ENCODE measurements around the gene C2CD3. TPM values are rescaled to one million over a fixed set of nuclear protein-coding genes. Genes with fewer than 3 reads are reported as not detected.

Gene C2CD3
- total and polyA plus RNA-seq, 10 of the 15 experiments (the other 5 are each of a cell fraction or from before 2014, with no cell fraction given), result 2.3 to 24.0 (median 16.3) TPM

- no peak for TF ChIP-seq KAT2A (conservative IDR thresholded peaks at IDR 0.05; ENCODE audit: control insufficient read depth, low read depth, low read length)
- peak; percentile 85 for TF ChIP-seq NFYB (IDR thresholded peaks at IDR 0.05; ENCODE audit: insufficient read depth, low read depth, low read length)
- TF ChIP-seq, protein P1, sequence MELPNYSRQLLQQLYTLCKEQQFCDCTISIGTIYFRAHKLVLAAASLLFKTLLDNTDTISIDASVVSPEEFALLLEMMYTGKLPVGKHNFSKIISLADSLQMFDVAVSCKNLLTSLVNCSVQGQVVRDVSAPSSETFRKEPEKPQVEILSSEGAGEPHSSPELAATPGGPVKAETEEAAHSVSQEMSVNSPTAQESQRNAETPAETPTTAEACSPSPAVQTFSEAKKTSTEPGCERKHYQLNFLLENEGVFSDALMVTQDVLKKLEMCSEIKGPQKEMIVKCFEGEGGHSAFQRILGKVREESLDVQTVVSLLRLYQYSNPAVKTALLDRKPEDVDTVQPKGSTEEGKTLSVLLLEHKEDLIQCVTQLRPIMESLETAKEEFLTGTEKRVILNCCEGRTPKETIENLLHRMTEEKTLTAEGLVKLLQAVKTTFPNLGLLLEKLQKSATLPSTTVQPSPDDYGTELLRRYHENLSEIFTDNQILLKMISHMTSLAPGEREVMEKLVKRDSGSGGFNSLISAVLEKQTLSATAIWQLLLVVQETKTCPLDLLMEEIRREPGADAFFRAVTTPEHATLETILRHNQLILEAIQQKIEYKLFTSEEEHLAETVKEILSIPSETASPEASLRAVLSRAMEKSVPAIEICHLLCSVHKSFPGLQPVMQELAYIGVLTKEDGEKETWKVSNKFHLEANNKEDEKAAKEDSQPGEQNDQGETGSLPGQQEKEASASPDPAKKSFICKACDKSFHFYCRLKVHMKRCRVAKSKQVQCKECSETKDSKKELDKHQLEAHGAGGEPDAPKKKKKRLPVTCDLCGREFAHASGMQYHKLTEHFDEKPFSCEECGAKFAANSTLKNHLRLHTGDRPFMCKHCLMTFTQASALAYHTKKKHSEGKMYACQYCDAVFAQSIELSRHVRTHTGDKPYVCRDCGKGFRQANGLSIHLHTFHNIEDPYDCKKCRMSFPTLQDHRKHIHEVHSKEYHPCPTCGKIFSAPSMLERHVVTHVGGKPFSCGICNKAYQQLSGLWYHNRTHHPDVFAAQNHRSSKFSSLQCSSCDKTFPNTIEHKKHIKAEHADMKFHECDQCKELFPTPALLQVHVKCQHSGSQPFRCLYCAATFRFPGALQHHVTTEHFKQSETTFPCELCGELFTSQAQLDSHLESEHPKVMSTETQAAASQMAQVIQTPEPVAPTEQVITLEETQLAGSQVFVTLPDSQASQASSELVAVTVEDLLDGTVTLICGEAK (IDR thresholded peaks at IDR 0.05; ENCODE audit: borderline replicate concordance), result peak; percentile 40; the same call in 1 of the 2 replicates
- TF ChIP-seq MYB (IDR thresholded peaks at IDR 0.05; ENCODE audit: borderline replicate concordance, low read depth, low read length), result no peak; the same call in 1 of the 2 replicates
- TF ChIP-seq RCOR1 (conservative IDR thresholded peaks at IDR 0.05; ENCODE audit: low read depth, low read length), result no peak
- no peak for TF ChIP-seq ZBTB33 (IDR thresholded peaks at IDR 0.05)
- no peak for TF ChIP-seq RAD51 (IDR thresholded peaks at IDR 0.05)
- TF ChIP-seq, protein P2, sequence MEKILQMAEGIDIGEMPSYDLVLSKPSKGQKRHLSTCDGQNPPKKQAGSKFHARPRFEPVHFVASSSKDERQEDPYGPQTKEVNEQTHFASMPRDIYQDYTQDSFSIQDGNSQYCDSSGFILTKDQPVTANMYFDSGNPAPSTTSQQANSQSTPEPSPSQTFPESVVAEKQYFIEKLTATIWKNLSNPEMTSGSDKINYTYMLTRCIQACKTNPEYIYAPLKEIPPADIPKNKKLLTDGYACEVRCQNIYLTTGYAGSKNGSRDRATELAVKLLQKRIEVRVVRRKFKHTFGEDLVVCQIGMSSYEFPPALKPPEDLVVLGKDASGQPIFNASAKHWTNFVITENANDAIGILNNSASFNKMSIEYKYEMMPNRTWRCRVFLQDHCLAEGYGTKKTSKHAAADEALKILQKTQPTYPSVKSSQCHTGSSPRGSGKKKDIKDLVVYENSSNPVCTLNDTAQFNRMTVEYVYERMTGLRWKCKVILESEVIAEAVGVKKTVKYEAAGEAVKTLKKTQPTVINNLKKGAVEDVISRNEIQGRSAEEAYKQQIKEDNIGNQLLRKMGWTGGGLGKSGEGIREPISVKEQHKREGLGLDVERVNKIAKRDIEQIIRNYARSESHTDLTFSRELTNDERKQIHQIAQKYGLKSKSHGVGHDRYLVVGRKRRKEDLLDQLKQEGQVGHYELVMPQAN (conservative IDR thresholded peaks at IDR 0.05), result peak; percentile 50
- TF ChIP-seq CBX5 (IDR thresholded peaks at IDR 0.05; ENCODE audit: low read depth), result no peak
- TF ChIP-seq BCLAF1 (IDR thresholded peaks at IDR 0.05), result no peak
- no peak for TF ChIP-seq CHD4 (IDR thresholded peaks at IDR 0.05)
- 0 out of 2 replicates have a peak, but pooled peaks have one; percentile 44 for TF ChIP-seq SIN3A (IDR thresholded peaks at IDR 0.05; ENCODE audit: low read depth, low read length)
- peak; percentile 67 for TF ChIP-seq RELA (IDR thresholded peaks at IDR 0.05; ENCODE audit: borderline replicate concordance, partially characterized antibody)
- TF ChIP-seq SMC3 (IDR thresholded peaks at IDR 0.05; ENCODE audit: borderline replicate concordance, low read length), result no peak
- no peak for TF ChIP-seq STAT3 (IDR thresholded peaks at IDR 0.05; ENCODE audit: low read depth, low read length)
- TF ChIP-seq MYC (IDR thresholded peaks at IDR 0.05; ENCODE audit: insufficient read depth, insufficient read length, insufficient replicate concordance, low read length, severe bottlenecking), result peak; percentile 10
- no peak for TF ChIP-seq RAD21 (IDR thresholded peaks at IDR 0.05; ENCODE audit: insufficient read depth, low read depth, low read length)
These were observed 187.6 kb downstream of the C2CD3 start (continued) for GRCh38 chr11:73982990-73983740.
